Uterus (tissue), 4 donors: ENCODE data around the gene PIF1. TPM values are rescaled to one million over a fixed set of nuclear protein-coding genes. Genes with fewer than 3 reads are reported as not detected.

Source experiments
- DNase-seq, 2 donors: peaks; one replicate each; pipeline ENCODE4 v3.0.0-alpha.2; 2019 to 2020
- H3K27ac ChIP-seq, 2 donors: fragments of 200-600 bp; sonication (generic); 1 replicate in 1 of 2; 2 replicates in 1 of 2; pipeline ENCODE4 v1.5.1; 2016 to 2018
- H3K27me3 ChIP-seq, 2 donors: fragments of 200-600 bp; sonication (generic); one replicate each; pipeline ENCODE4 v1.5.1; 2018 to 2019; ENCODE audit warnings: control low read depth in 1 of 2
- H3K36me3 ChIP-seq, 2 donors: fragments of 200-600 bp; sonication (generic); one replicate each; pipeline ENCODE4 v1.5.1; 2019; ENCODE audit warnings: control low read depth in 1 of 2
- H3K4me1 ChIP-seq, 2 donors: fragments of 200-600 bp; sonication (generic); one replicate each; pipeline ENCODE4 v1.5.1; 2018 to 2019; ENCODE audit warnings: control low read depth in 1 of 2
- H3K4me3 ChIP-seq, 2 donors: fragments of 200-600 bp; sonication (generic); 1 replicate in 1 of 2; 2 replicates in 1 of 2; pipeline ENCODE4 v1.5.1; 2018 to 2019; ENCODE audit warnings: mild to moderate bottlenecking in 1 of 2
- H3K9me3 ChIP-seq, 2 donors: fragments of 200-600 bp; sonication (generic); one replicate each; pipeline ENCODE4 v1.5.1; 2019; ENCODE audit warnings: control low read depth in 1 of 2
- POLR2A ChIP-seq, 2 donors: fragments of 450-650 bp; IDR thresholded peaks; one replicate each; pipeline ENCODE4 v1.6.1; 2016; ENCODE audit warnings: antibody characterized with exemption in 2 of 2, mild to moderate bottlenecking in 1 of 2, moderate library complexity in 1 of 2
- intact Hi-C: fragments of 100-400 bp; cut with DNase I; formaldehyde crosslinking; loops from one replicate; pipeline ENCODE4 v1.15.1; 2023; ENCODE audit warnings: low total_unique reads
- total RNA-seq, 4 donors: library from RNA; depleted of rRNA in 3 of 4; stranded (reverse); fragments of >200 nt in 3 of 4; gene quantifications; one replicate each; pipeline versions ENCODE4 v1.1.0 to v1.2.4, GENCODE V29; 2014 to 2023
- TF ChIP-seq, protein P1 (sequence below), 4 experiments: fragments of 200-600 bp in 2 of 4; fragments of 450-650 bp in 2 of 4; sonication (generic) in 2 of 4; IDR thresholded peaks; one replicate each; pipeline ENCODE4 v1.5.1; 2016 to 2019; ENCODE audit warnings: antibody characterized with exemption in 4 of 4, mild to moderate bottlenecking in 2 of 4, moderate library complexity in 1 of 4
- donor health status: DM: yes; HTN: yes; CAD: no.

PIF1 gene
- total RNA-seq, 4 donors from 2014 or later, result 0.24 to 5.5 (median 0.29) TPM; not detected in 1

DNA sequence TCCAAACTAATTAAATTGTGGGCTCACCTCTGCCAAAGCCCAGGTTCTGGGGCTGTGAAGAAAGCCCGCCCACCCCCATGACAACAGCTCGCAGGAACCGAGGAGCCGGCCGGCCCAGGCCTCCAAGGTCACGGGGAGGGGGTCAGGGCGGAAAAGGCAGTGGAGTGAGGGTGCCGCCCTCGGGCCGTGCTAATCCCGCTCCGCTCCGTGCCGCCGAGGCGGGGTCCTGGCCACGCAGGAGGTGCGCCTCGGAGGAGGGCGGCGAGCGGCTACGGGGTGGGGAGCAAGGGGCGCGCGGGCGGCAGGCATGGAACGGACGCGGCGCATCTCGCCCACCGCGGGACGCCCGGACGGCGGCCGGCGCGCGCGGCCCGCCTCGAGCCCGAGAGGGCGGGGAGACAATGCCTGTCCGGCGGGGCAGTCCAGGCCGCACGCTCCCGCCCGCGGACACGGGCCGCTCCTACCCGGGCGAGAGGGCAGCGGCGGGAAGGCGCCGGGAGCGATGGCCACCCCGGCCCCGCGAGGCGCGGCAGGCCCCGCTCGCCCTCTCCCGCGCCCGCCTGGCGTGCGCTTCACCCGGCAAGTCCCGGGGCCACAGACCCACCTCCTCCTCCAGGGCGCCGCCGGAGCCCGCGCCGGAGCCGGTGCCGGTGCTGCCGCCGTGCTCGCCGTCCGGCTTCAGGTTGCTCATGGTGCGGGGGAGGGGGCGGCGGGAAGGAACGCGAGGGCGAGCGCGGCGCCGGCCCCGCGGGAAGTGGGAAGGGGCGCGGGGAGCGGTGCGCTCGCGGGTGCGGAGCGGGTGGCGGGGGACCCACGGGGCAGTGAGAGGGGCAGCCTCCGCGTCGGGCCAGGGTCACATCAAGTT is 50.6 kb downstream of the PIF1 start:
- H3K27ac ChIP-seq, result peak overlapping the region; percentile 97 to 98
- intact Hi-C loops, result no loop called here
- TF ChIP-seq, protein P1, sequence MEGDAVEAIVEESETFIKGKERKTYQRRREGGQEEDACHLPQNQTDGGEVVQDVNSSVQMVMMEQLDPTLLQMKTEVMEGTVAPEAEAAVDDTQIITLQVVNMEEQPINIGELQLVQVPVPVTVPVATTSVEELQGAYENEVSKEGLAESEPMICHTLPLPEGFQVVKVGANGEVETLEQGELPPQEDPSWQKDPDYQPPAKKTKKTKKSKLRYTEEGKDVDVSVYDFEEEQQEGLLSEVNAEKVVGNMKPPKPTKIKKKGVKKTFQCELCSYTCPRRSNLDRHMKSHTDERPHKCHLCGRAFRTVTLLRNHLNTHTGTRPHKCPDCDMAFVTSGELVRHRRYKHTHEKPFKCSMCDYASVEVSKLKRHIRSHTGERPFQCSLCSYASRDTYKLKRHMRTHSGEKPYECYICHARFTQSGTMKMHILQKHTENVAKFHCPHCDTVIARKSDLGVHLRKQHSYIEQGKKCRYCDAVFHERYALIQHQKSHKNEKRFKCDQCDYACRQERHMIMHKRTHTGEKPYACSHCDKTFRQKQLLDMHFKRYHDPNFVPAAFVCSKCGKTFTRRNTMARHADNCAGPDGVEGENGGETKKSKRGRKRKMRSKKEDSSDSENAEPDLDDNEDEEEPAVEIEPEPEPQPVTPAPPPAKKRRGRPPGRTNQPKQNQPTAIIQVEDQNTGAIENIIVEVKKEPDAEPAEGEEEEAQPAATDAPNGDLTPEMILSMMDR (IDR thresholded peaks at IDR 0.05), result no peak
- TF ChIP-seq POLR2A (IDR thresholded peaks at IDR 0.05), result no peak

DNA sequence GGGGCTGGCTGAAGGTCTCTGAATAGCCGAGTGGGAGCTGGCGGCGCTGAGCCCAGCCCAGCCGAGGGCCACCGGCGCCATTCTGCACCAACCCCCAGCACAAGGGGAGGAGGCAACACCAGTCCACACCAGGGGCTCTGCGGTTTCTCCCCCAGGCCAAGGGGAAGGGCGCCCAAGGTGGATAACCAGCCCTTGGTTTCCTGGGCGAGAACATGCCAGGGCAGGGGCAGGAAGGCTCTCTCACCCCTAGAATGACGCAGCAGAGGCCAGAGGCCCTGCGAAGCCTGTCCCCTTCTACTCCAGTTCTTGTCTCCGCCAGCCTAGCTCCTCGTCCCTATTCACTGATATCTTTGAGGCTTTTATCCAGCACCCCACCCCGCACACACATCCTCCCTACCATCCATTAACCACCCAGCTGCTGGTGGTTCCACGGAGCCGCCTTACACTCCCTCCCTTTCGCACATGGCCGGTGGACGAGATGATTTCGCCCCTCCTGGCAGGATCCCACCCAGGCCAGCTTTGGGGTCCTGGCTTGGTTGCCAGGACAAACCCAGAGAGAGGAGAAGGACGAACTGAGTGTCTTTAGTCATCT is 51.3 kb downstream of the PIF1 start:
- intact Hi-C loops, result no loop called here
- DNase-seq, result peak in 1 of 2 donors; percentile 46
- TF ChIP-seq, protein P1 (IDR thresholded peaks at IDR 0.05), result no peak

More for the DNA sequence above, 50.6 kb downstream of the PIF1 start:
- DNase-seq, result peak; percentile 46 to 47
- Histone ChIP-seq H3K9me3 (no peaks in the 10 kb centered on the region), H3K27me3 (no peaks in the 10 kb centered on the region), H3K4me1 (peaks cover 0 to 8% of the 10 kb centered on the region in 2 donors), H3K36me3 (no peaks in the 10 kb centered on the region), H3K4me3 (peak overlapping the region; percentile 41 to 95)

DNA sequence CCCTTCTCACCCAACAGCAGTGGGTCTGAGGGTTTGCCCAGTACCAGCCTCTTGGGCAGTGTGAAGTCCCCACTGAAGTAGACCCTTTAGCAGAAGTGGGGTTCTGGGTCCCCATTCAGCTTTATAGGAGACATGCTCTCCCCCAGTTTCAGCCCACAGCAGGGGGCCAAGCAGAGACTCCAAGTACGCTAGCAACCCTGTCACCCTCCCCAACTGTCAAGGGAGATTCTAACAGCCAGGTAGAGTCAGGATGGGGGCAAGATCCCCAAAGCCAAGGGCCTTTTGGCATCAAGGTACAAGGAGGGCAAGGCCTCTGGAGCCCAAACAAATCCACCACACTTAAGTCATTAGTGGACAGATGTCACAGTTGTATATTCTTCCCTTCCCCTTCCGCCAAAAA is 51.8 kb downstream of the PIF1 start:
- H3K4me1 ChIP-seq, result peaks cover 0 to 8% of the 10 kb centered on the region in 2 donors
- TF ChIP-seq, protein P1 (IDR thresholded peaks at IDR 0.05), result no peak
- no peak for TF ChIP-seq POLR2A (IDR thresholded peaks at IDR 0.05)
- no peak for DNase-seq
- no peaks in the 10 kb centered on the region for H3K36me3 ChIP-seq
- no peaks in the 10 kb centered on the region for H3K27me3 ChIP-seq
- intact Hi-C loops, result no loop called here
- H3K9me3 ChIP-seq, result no peaks in the 10 kb centered on the region
- H3K4me3 ChIP-seq, result peak overlapping the region in 1 of 2 donors; percentile 95
- H3K27ac ChIP-seq, result peak overlapping the region; percentile 97 to 98

More for the DNA sequence above, 51.3 kb downstream of the PIF1 start:
- peaks cover 0 to 8% of the 10 kb centered on the region in 2 donors for H3K4me1 ChIP-seq
- peak overlapping the region; percentile 97 to 98 for H3K27ac ChIP-seq
- no peaks in the 10 kb centered on the region for H3K9me3 ChIP-seq
- peak overlapping the region; percentile 41 to 95 for H3K4me3 ChIP-seq
- H3K27me3 ChIP-seq, result no peaks in the 10 kb centered on the region
- no peaks in the 10 kb centered on the region for H3K36me3 ChIP-seq

DNA sequence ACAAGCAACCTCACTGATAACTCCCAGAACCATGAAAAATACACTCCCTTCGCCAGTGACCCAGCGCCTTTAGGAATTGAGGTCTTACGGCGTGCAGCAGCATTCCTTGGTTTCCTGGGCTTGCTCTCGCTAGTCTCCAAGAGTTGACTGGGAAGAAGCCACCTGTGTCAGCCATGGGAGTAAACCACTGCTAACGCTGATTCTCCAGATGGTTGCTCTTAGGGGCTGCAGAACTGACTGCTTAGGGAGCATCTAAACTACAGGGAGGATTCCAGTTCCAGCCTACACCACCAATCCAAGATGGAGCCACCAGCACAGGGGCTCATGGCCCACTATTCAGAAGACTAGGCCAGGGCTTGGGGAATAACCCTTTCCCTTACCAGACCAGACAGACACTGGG is 52.5 kb downstream of the PIF1 start:
- Histone ChIP-seq H3K4me1 (peaks cover 0 to 8% of the 10 kb centered on the region in 2 donors), H3K4me3 (no peak overlapping the region), H3K9me3 (no peaks in the 10 kb centered on the region), H3K27me3 (no peaks in the 10 kb centered on the region), H3K27ac (peak overlapping the region in 1 of 2 donors; percentile 98), H3K36me3 (no peaks in the 10 kb centered on the region)
- intact Hi-C loops, result no loop called here
- DNase-seq, result no peak
- TF ChIP-seq, protein P1 (IDR thresholded peaks at IDR 0.05), result no peak
- TF ChIP-seq POLR2A (IDR thresholded peaks at IDR 0.05), result no peak

DNA sequence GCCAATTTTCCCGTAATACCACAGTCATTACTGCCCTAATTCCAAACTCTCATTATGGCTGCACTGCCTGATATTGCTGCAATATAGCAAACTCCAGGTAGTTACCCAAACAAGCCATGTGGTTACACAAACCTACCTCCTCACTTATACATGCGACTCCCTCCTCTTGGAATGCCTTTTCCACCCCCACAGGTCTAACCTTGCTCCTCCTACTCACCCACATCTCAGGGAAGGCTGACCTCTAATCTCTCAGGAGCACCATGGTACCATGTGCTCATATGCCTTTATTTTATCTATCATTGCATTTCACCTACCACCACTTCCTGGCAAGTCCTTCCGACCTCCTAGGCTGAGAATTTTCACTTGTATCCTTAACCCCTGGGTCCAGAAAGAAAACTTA is 53.0 kb downstream of the PIF1 start:
- Histone ChIP-seq H3K27me3 (no peaks in the 10 kb centered on the region), H3K27ac (peak overlapping the region in 1 of 2 donors; percentile 11)

More for the DNA sequence above, 53.0 kb downstream of the PIF1 start:
- Histone ChIP-seq H3K9me3 (no peaks in the 10 kb centered on the region), H3K36me3 (no peaks in the 10 kb centered on the region), H3K4me1 (peaks cover 0 to 8% of the 10 kb centered on the region in 2 donors), H3K4me3 (no peak overlapping the region)
- DNase-seq, result no peak
- TF ChIP-seq, protein P1 (IDR thresholded peaks at IDR 0.05), result no peak
- intact Hi-C loops, result no loop called here
